Ishikawa (cell line): ENCODE measurements around the gene PCK1.

Experiments used
- CEBPB ChIP-seq: IDR thresholded peaks from 2 replicates; pipeline ENCODE4 v1.6.1; 2012
- CREB1 ChIP-seq: IDR thresholded peaks from 2 replicates; pipeline ENCODE4 v1.6.1; 2012; ENCODE audit warnings: low read depth
- EGR1 ChIP-seq: IDR thresholded peaks from 2 replicates; pipeline ENCODE4 v1.6.1; 2012
- EP300 ChIP-seq: IDR thresholded peaks from 2 replicates; pipeline ENCODE4 v1.6.1; 2012; ENCODE audit warnings: borderline replicate concordance
- FOXM1 ChIP-seq: IDR thresholded peaks from 2 replicates; pipeline ENCODE4 v1.6.1; 2012; ENCODE audit warnings: low read depth, borderline replicate concordance
- MAX ChIP-seq: IDR thresholded peaks from 2 replicates; pipeline ENCODE4 v1.6.1; 2012
- NFIC ChIP-seq: IDR thresholded peaks from 2 replicates; pipeline ENCODE4 v1.6.1; 2012
- RAD21 ChIP-seq: IDR thresholded peaks from 2 replicates; pipeline ENCODE4 v1.6.1; 2012; ENCODE audit warnings: low read depth
- REST ChIP-seq: IDR thresholded peaks from 2 replicates; pipeline ENCODE4 v1.6.1; 2012; ENCODE audit warnings: low read depth, mild to moderate bottlenecking
- TAF1 ChIP-seq: IDR thresholded peaks from 2 replicates; pipeline ENCODE4 v1.6.1; 2012; ENCODE audit warnings: low read depth, mild to moderate bottlenecking
- TCF12 ChIP-seq: IDR thresholded peaks from 2 replicates; pipeline ENCODE4 v1.6.1; 2012; ENCODE audit warnings: low read depth
- TEAD4 ChIP-seq: IDR thresholded peaks from 2 replicates; pipeline ENCODE4 v1.6.1; 2012
- USF1 ChIP-seq: IDR thresholded peaks from 2 replicates; pipeline ENCODE4 v1.6.1; 2012
- YY1 ChIP-seq: IDR thresholded peaks from 2 replicates; pipeline ENCODE4 v1.6.1; 2012; ENCODE audit warnings: low read depth
- ZBTB7A ChIP-seq: IDR thresholded peaks from 2 replicates; pipeline ENCODE4 v1.6.1; 2012; ENCODE audit warnings: low read depth

PCK1 gene

GRCh38 chr20:57576617-57577550, 16.0 kb downstream of the PCK1 start:
- TF ChIP-seq RAD21 (no peak), TCF12 (no peak)

GRCh38 chr20:57577679-57578475, 17.0 kb downstream of the PCK1 start:
- TF ChIP-seq TAF1: no peak
- no peak for TF ChIP-seq CEBPB
- TF ChIP-seq RAD21: no peak
- TF ChIP-seq TCF12: no peak
- no peak for TF ChIP-seq YY1
- no peak for TF ChIP-seq EGR1
- TF ChIP-seq TEAD4: no peak
- TF ChIP-seq ZBTB7A: no peak
- TF ChIP-seq CREB1: no peak
- TF ChIP-seq NFIC: no peak
- TF ChIP-seq EP300: no peak
- TF ChIP-seq REST: no peak
- no peak for TF ChIP-seq USF1
- TF ChIP-seq FOXM1: no peak
- no peak for TF ChIP-seq MAX

- no peak for TF ChIP-seq NFIC
- TF ChIP-seq MAX: no peak
- no peak for TF ChIP-seq CEBPB
- no peak for TF ChIP-seq RAD21
These were observed 17.7 kb downstream of the PCK1 start for GRCh38 chr20:57578476-57579165.

- no peak for TF ChIP-seq FOXM1
- TF ChIP-seq RAD21: no peak
- no peak for TF ChIP-seq NFIC
- TF ChIP-seq ZBTB7A: no peak
- no peak for TF ChIP-seq TEAD4
These were observed 18.5 kb downstream of the PCK1 start for GRCh38 chr20:57579331-57579897.

GRCh38 chr20:57579898-57580447, 19.1 kb downstream of the PCK1 start:
- no peak for TF ChIP-seq MAX

GRCh38 chr20:57580478-57581201, 19.7 kb downstream of the PCK1 start:
- TF ChIP-seq CEBPB: no peak
- TF ChIP-seq EGR1: no peak
- TF ChIP-seq NFIC: no peak
- no peak for TF ChIP-seq RAD21
- no peak for TF ChIP-seq MAX
